ENCODE data around the gene BDKRB2.

DNA sequence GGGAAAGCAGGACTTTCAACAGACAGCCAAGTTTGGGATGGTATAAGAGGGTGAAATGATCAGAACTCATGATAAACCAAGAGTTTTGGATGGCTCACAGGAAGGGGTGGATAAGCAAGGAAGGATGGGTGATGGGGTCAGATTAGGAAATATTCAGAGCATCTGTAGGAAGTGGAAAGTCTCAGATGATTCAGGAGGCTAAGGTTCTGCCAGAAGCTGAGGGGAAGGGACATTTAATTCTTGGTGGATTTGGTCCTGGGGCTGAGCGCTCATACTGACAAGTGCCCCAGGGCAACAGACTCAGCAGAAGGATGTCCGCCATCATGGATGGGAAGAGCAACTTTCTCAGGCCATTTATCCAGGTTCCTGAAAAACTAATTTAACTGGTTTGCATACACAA, 28.4 kb upstream of the BDKRB2 start:
- TF ChIP-seq RARB (CRISPR knock-in tag; IDR thresholded peaks at IDR 0.05) (no peak), ZFP3 (CRISPR knock-in tag; IDR thresholded peaks at IDR 0.05) (no peak), PATZ1 (CRISPR knock-in tag; IDR thresholded peaks at IDR 0.05; ENCODE audit: borderline replicate concordance) (no peak), ZFP30 (CRISPR knock-in tag; IDR thresholded peaks at IDR 0.05) (no peak), PPARA (CRISPR knock-in tag; IDR thresholded peaks at IDR 0.05; ENCODE audit: borderline replicate concordance) (no peak), ZC3H10 (CRISPR knock-in tag; IDR thresholded peaks at IDR 0.05) (no peak), ZNF565 (CRISPR knock-in tag; conservative IDR thresholded peaks at IDR 0.05; ENCODE audit: low read depth) (no peak), OSR1 (CRISPR knock-in tag; IDR thresholded peaks at IDR 0.05) (no peak), ESRRG (CRISPR knock-in tag; IDR thresholded peaks at IDR 0.05) (no peak), ZNF8 (CRISPR knock-in tag; IDR thresholded peaks at IDR 0.05) (no peak), TOX (CRISPR knock-in tag; IDR thresholded peaks at IDR 0.05; ENCODE audit: borderline replicate concordance) (no peak), ISL1 (CRISPR knock-in tag; IDR thresholded peaks at IDR 0.05) (no peak)
- TF ChIP-seq, protein P1, sequence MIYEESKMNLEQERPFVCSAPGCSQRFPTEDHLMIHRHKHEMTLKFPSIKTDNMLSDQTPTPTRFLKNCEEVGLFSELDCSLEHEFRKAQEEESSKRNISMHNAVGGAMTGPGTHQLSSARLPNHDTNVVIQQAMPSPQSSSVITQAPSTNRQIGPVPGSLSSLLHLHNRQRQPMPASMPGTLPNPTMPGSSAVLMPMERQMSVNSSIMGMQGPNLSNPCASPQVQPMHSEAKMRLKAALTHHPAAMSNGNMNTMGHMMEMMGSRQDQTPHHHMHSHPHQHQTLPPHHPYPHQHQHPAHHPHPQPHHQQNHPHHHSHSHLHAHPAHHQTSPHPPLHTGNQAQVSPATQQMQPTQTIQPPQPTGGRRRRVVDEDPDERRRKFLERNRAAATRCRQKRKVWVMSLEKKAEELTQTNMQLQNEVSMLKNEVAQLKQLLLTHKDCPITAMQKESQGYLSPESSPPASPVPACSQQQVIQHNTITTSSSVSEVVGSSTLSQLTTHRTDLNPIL (CRISPR knock-in tag; IDR thresholded peaks at IDR 0.05; ENCODE audit: low read depth): no peak
- TF ChIP-seq, protein P2, sequence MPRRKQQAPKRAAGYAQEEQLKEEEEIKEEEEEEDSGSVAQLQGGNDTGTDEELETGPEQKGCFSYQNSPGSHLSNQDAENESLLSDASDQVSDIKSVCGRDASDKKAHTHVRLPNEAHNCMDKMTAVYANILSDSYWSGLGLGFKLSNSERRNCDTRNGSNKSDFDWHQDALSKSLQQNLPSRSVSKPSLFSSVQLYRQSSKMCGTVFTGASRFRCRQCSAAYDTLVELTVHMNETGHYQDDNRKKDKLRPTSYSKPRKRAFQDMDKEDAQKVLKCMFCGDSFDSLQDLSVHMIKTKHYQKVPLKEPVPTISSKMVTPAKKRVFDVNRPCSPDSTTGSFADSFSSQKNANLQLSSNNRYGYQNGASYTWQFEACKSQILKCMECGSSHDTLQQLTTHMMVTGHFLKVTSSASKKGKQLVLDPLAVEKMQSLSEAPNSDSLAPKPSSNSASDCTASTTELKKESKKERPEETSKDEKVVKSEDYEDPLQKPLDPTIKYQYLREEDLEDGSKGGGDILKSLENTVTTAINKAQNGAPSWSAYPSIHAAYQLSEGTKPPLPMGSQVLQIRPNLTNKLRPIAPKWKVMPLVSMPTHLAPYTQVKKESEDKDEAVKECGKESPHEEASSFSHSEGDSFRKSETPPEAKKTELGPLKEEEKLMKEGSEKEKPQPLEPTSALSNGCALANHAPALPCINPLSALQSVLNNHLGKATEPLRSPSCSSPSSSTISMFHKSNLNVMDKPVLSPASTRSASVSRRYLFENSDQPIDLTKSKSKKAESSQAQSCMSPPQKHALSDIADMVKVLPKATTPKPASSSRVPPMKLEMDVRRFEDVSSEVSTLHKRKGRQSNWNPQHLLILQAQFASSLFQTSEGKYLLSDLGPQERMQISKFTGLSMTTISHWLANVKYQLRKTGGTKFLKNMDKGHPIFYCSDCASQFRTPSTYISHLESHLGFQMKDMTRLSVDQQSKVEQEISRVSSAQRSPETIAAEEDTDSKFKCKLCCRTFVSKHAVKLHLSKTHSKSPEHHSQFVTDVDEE (CRISPR knock-in tag; IDR thresholded peaks at IDR 0.05): no peak

Measured in SK-N-SH treated with all-trans-retinoic acid at 6 μM for 48 hours (cell line).